Peyer's patch (tissue), 4 donors: Measurements from ENCODE around the gene CADM1. TPM values are rescaled to one million over a fixed set of nuclear protein-coding genes. Genes with fewer than 3 reads are reported as not detected.

Source experiments
- DNase-seq, 3 donors: peaks; one replicate each; pipeline ENCODE4 v3.0.0-alpha.2; 2017 to 2019
- H3K27ac ChIP-seq, 4 donors: fragments of 200-600 bp; sonication (generic); one replicate each; pipeline ENCODE4 v1.5.1; 2016 to 2019
- H3K27me3 ChIP-seq, 2 donors: fragments of 200-600 bp; sonication (generic); one replicate each; pipeline ENCODE4 v1.5.1; 2019
- H3K36me3 ChIP-seq, 3 donors: fragments of 200-600 bp; sonication (generic); one replicate each; pipeline ENCODE4 v1.5.1; 2016 to 2019
- H3K4me1 ChIP-seq, 4 donors: fragments of 200-600 bp; sonication (generic); one replicate each; pipeline ENCODE4 v1.5.1; 2016 to 2019
- H3K4me3 ChIP-seq, 4 donors: fragments of 200-600 bp; sonication (generic); 1 replicate in 3 of 4; 2 replicates in 1 of 4; pipeline ENCODE4 v1.5.1; 2016 to 2019; ENCODE audit warnings: mild to moderate bottlenecking in 1 of 4
- H3K9me3 ChIP-seq, 4 donors: fragments of 200-600 bp; sonication (generic); one replicate each; pipeline ENCODE4 v1.5.1; 2016 to 2019; ENCODE audit warnings: mild to moderate bottlenecking in 1 of 4
- POLR2A ChIP-seq, 2 donors: fragments of 450-650 bp; IDR thresholded peaks; one replicate each; pipeline ENCODE4 v1.5.1; 2017; ENCODE audit warnings: antibody characterized with exemption in 2 of 2, mild to moderate bottlenecking in 2 of 2, moderate library complexity in 2 of 2
- total RNA-seq, 4 donors: library from RNA; depleted of rRNA; stranded (reverse); fragments of >200 nt; gene quantifications; one replicate each; pipeline ENCODE4 v1.1.0, GENCODE V29; 2016
- TF ChIP-seq, protein P1 (sequence below), 6 experiments: fragments of 450-650 bp in 4 of 6; fragments of 200-600 bp in 2 of 6; sonication (generic) in 1 of 6; IDR thresholded peaks; one replicate each; pipeline ENCODE4 v1.5.1; 2017 to 2019; ENCODE audit warnings: antibody characterized with exemption in 6 of 6, mild to moderate bottlenecking in 3 of 6, moderate library complexity in 1 of 6

Gene CADM1
- total RNA-seq, 4 donors from 2014 or later = 0.38 to 8.3 (median 2.5) TPM

DNA sequence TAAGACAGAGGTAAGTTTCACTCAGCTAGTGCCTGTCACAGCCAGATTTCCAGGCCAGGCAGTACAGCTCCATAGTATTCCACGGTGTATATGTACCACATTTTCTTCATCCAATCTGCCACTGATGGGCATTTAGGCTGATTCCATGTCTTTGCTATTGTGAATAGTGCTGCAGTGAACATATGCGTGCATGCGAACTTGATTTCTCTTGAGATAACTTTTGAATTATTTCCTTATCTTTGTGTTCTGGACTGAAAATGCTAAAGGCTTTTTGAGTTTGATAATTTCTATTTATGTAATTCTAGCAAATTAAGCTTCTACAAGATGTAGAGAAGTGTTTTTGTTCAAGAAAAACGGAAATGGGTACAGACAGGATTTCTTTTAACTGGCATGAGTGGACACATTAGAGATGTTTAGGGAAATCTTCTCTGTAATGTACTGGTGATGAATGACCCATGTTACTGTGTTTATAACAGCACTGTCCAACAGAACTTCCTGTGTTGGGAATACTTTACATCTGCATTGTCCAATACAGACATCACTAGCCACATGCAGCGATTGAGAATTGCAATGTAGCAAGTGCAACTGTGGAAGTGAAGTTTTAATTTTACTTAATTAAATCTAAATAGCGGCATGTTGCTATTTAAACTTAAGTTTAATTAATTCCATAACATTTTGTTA, 151.3 kb downstream of the CADM1 start:
- no peaks in the 10 kb centered on the region for H3K9me3 ChIP-seq
- no peaks in the 10 kb centered on the region for H3K27me3 ChIP-seq
- H3K4me1 ChIP-seq = no peaks in the 10 kb centered on the region
- no peaks in the 10 kb centered on the region for H3K36me3 ChIP-seq
- H3K4me3 ChIP-seq = no peak overlapping the region
- no peak for TF ChIP-seq POLR2A (IDR thresholded peaks at IDR 0.05)
- TF ChIP-seq, protein P1, sequence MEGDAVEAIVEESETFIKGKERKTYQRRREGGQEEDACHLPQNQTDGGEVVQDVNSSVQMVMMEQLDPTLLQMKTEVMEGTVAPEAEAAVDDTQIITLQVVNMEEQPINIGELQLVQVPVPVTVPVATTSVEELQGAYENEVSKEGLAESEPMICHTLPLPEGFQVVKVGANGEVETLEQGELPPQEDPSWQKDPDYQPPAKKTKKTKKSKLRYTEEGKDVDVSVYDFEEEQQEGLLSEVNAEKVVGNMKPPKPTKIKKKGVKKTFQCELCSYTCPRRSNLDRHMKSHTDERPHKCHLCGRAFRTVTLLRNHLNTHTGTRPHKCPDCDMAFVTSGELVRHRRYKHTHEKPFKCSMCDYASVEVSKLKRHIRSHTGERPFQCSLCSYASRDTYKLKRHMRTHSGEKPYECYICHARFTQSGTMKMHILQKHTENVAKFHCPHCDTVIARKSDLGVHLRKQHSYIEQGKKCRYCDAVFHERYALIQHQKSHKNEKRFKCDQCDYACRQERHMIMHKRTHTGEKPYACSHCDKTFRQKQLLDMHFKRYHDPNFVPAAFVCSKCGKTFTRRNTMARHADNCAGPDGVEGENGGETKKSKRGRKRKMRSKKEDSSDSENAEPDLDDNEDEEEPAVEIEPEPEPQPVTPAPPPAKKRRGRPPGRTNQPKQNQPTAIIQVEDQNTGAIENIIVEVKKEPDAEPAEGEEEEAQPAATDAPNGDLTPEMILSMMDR (IDR thresholded peaks at IDR 0.05) = no peak
- H3K27ac ChIP-seq = no peak overlapping the region
- no peak for DNase-seq

- Histone ChIP-seq H3K4me1 (no peaks in the 10 kb centered on the region), H3K36me3 (no peaks in the 10 kb centered on the region), H3K9me3 (no peaks in the 10 kb centered on the region), H3K27me3 (no peaks in the 10 kb centered on the region), H3K27ac (no peak overlapping the region), H3K4me3 (no peak overlapping the region)
- no peak for DNase-seq
- TF ChIP-seq, protein P1 (IDR thresholded peaks at IDR 0.05) = no peak
- TF ChIP-seq POLR2A (IDR thresholded peaks at IDR 0.05) = no peak
Observed at GRCh38 chr11:115349335-115350017, 154.7 kb downstream of the CADM1 start.

GRCh38 chr11:115348416-115348815, 155.8 kb downstream of the CADM1 start:
- Histone ChIP-seq H3K36me3 (no peaks in the 10 kb centered on the region), H3K4me3 (no peak overlapping the region), H3K4me1 (no peaks in the 10 kb centered on the region), H3K27me3 (no peaks in the 10 kb centered on the region), H3K9me3 (no peaks in the 10 kb centered on the region), H3K27ac (no peak overlapping the region)
- no peak for DNase-seq
- TF ChIP-seq, protein P1 (IDR thresholded peaks at IDR 0.05) = no peak
- TF ChIP-seq POLR2A (IDR thresholded peaks at IDR 0.05) = no peak

DNA sequence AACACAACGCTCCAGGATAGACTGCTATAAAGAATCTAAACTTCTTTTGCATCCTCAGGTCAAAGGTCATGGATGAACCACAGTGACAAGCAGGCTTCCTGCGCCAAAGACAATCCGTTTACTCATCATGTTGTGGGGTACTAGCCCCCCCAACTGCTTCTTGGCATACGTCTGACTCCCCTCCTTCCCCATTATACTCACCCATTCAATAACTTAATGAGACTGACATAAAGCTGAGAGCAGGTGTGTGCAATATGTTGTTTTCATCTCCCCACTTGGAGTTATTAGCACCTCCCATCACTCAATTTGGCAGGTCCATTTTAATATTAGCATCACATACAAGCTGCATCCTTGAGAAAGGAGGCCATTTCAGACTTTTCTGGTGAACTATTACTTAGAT, 157.1 kb downstream of the CADM1 start:
- no peaks in the 10 kb centered on the region for H3K4me1 ChIP-seq
- H3K27ac ChIP-seq = no peak overlapping the region
- DNase-seq = no peak
- H3K4me3 ChIP-seq = no peak overlapping the region
- no peaks in the 10 kb centered on the region for H3K27me3 ChIP-seq
- TF ChIP-seq, protein P1 (IDR thresholded peaks at IDR 0.05) = no peak
- no peak for TF ChIP-seq POLR2A (IDR thresholded peaks at IDR 0.05)
- H3K36me3 ChIP-seq = no peaks in the 10 kb centered on the region
- H3K9me3 ChIP-seq = no peaks in the 10 kb centered on the region

- no peaks in the 10 kb centered on the region for H3K36me3 ChIP-seq
- no peaks in the 10 kb centered on the region for H3K4me1 ChIP-seq
- no peak overlapping the region for H3K4me3 ChIP-seq
- TF ChIP-seq POLR2A (IDR thresholded peaks at IDR 0.05) = no peak
- TF ChIP-seq, protein P1 (IDR thresholded peaks at IDR 0.05) = no peak
- DNase-seq = no peak
- H3K9me3 ChIP-seq = no peaks in the 10 kb centered on the region
- no peak overlapping the region for H3K27ac ChIP-seq
- no peaks in the 10 kb centered on the region for H3K27me3 ChIP-seq
Observed at GRCh38 chr11:115345840-115346239, 158.4 kb downstream of the CADM1 start.
